HG03571 (cell line): Measurements from ENCODE around the gene GRIK2.
"Not testable (repeated sequence)": the region's sequence is repeated elsewhere in the genome, so short reads cannot be mapped to it uniquely, and the experiment has no call there.

ENCODE experiments used
- ATAC-seq: cut with Tn5 transposase; IDR thresholded peaks from one replicate; pipeline ENCODE4 v1.9.1; 2021; ENCODE audit not compliant: unreplicated experiment

Gene GRIK2

GRCh38 chr6:101393251-101393828 is at the start of gene GRIK2:
Gene GRIK2, plus strand, starts transcription at chr6:101393708.
- no peak for ATAC-seq

- ATAC-seq = no peak
Observed at GRCh38 chr6:101344885-101345284, 48.6 kb upstream of the GRIK2 start.

GRCh38 chr6:101348816-101349215 is 44.7 kb upstream of the GRIK2 start:
- no peak for ATAC-seq

- ATAC-seq = not testable (repeated sequence)
Observed at GRCh38 chr6:101350631-101351030, 42.9 kb upstream of the GRIK2 start.

GRCh38 chr6:101351173-101351572 is 42.3 kb upstream of the GRIK2 start:
- no peak for ATAC-seq

GRCh38 chr6:101352316-101352715 is 41.2 kb upstream of the GRIK2 start:
- ATAC-seq = no peak

- no peak for ATAC-seq
Observed at GRCh38 chr6:101365181-101365580, 28.3 kb upstream of the GRIK2 start.

GRCh38 chr6:101379926-101380325 is 13.6 kb upstream of the GRIK2 start:
- no peak for ATAC-seq

GRCh38 chr6:101380897-101381630 is 12.4 kb upstream of the GRIK2 start:
- ATAC-seq = no peak

- ATAC-seq = not testable (repeated sequence)
Observed at GRCh38 chr6:101383747-101384146, 9.8 kb upstream of the GRIK2 start.

GRCh38 chr6:101386982-101387381 is 6.5 kb upstream of the GRIK2 start:
- no peak for ATAC-seq

- ATAC-seq = no peak
Observed at GRCh38 chr6:101391772-101392585, 1.5 kb upstream of the GRIK2 start.

GRCh38 chr6:101392586-101393230 is 800 bp upstream of the GRIK2 start:
- no peak for ATAC-seq

GRCh38 chr6:101393829-101394251 is 332 bp downstream of the GRIK2 start:
- no peak for ATAC-seq

- ATAC-seq = no peak
Observed at GRCh38 chr6:101394936-101395335, 1.4 kb downstream of the GRIK2 start.

GRCh38 chr6:101395345-101395744 is 1.8 kb downstream of the GRIK2 start:
- ATAC-seq = no peak

- no peak for ATAC-seq
Observed at GRCh38 chr6:101396548-101397173, 3.2 kb downstream of the GRIK2 start.

GRCh38 chr6:101397199-101397598 is 3.7 kb downstream of the GRIK2 start:
- no peak for ATAC-seq

GRCh38 chr6:101398716-101399615 is 5.5 kb downstream of the GRIK2 start:
- ATAC-seq = no peak

GRCh38 chr6:101399616-101400162 is 6.2 kb downstream of the GRIK2 start:
- no peak for ATAC-seq
